ENCODE results near the gene SELENOP.
"Not testable (repeated sequence)": the region's sequence is repeated elsewhere in the genome, so short reads cannot be mapped to it uniquely, and the experiment has no call there.

Gene SELENOP

DNA sequence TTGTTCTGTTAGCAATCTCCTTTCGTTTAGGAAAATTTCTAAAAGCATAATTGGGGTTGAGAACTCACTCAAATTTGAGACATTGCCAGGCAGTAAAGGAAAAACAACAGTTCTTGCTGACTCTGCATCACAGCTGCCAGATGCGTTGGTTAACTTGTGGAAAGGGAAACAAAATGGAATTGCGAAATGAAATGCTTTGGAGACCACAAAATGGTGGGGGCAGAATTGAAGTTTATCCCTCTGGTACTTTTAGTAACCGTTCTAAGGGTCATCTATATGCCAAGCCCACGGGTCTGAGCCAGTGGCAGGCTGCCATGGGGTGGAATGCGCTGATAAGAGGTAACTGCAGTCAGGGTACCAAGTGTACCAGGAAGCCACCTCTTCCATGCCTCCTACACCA, 28.6 kb upstream of the SELENOP start:
- H3K4me3 Mint-ChIP-seq, result no peak overlapping the region
- DNase-seq (ENCODE audit: low spot score), result no peak

DNA sequence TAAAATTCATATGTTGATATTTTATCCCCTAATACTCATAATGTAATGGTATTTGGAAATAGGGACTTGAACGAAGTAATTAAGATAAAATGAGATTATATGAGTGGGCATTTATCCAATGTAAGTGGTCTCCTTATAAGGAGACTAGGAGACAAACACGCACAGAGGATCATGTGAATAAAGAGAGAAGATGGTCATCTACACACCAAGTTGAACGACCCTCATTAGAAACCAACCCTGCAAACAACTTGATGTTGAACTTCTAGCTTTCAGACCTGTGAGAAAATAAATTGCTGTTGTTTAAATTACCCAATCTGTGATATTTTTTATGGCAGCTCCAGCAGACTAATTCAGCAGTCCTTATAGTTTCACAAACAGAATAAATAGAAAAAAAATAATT, 27.5 kb upstream of the SELENOP start:
- Mint-ChIP-seq H3K27ac (no peak overlapping the region), H3K27me3 (ENCODE audit: low read depth) (peaks cover 5% of the 10 kb centered on the region), H3K36me3 (ENCODE audit: low read depth) (no peaks in the 10 kb centered on the region), H3K4me1 (ENCODE audit: low read depth) (no peaks in the 10 kb centered on the region), H3K9me3 (no peaks in the 10 kb centered on the region), H3K4me3 (no peak overlapping the region)
- DNase-seq (ENCODE audit: low spot score), result no peak

More for the DNA sequence above, 28.6 kb upstream of the SELENOP start:
- Mint-ChIP-seq H3K4me1 (ENCODE audit: low read depth) (no peaks in the 10 kb centered on the region), H3K36me3 (ENCODE audit: low read depth) (no peaks in the 10 kb centered on the region), H3K9me3 (no peaks in the 10 kb centered on the region), H3K27ac (no peak overlapping the region), H3K27me3 (ENCODE audit: low read depth) (peaks cover 5% of the 10 kb centered on the region)

DNA sequence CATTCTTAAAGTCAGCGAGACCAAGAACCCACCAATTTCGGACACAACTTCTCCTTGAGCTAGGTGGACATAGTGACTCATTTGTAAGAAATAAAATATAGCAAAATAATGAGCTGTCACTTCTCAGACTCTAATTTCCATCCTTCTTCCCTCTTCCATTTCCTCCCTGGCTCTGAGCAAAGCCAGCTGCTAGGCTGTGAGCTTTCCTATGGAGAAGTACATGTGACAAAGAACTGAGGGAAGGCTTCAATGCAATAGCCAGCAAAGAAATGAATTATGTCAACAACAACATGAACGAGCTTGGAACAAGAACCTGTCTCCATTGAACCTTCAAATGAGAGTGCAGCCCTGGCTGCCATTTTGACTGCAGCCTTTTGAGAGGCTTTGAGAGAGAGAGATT, 25.9 kb upstream of the SELENOP start:
- Mint-ChIP-seq H3K27me3 (ENCODE audit: low read depth) (peaks cover 5% of the 10 kb centered on the region), H3K9me3 (no peaks in the 10 kb centered on the region), H3K4me1 (ENCODE audit: low read depth) (no peaks in the 10 kb centered on the region), H3K36me3 (ENCODE audit: low read depth) (no peaks in the 10 kb centered on the region), H3K4me3 (no peak overlapping the region), H3K27ac (no peak overlapping the region)
- DNase-seq (ENCODE audit: low spot score), result no peak

DNA sequence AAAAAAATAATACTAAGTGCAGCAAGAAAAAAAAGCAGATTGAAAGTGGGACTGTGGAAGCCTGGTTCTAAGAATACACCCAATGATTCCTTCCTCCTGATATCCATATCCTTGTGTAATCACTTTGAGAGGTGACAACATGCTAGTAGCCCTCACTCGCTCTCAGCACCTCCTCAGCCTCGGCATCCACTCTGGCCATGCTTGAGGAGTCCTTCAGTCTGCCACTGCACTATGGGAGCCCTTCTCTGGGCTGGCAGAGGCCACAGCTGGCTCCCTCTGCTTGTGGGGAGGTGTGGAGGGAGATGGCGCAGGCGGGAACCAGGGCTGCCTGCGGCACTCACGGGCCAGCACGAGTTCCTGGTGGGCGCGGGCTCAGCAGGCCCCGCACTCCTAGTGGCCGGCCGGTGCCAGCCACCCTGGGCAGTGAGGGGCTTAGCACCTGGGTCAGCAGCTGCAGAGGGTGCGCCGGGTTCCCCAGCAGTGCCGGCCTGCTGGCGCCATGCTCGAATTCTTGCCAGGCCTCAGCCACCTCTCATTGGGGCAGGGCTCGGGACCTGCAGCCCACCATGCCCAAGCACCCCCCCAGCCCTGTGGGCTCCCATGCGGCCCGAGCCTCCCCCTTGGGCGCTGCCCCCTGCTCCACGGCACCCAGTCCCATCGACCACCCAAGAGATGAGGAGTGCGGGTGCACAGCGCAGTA, 24.5 kb upstream of the SELENOP start:
- no peaks in the 10 kb centered on the region for H3K9me3 Mint-ChIP-seq
- H3K27me3 Mint-ChIP-seq (ENCODE audit: low read depth), result peaks cover 5% of the 10 kb centered on the region

DNA sequence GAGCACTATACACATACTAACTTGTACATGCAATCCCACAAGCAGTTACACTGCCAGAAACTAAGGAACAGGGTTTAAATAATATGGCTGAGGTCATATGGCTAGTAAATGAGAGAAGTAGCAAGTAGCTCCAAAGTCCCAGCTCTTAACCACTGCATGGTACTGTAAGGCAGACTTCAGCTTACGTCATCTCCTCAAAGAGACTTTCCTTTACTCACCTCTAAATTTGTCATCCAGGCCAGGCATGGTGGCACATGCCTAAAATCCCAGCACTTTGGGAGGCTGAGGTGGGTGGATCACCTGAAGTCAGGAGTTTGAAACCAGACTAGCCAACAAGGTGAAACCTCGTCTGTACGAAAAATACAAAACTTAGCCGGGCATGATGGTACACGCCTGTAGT, 20.4 kb upstream of the SELENOP start:
- no peak overlapping the region for H3K27ac Mint-ChIP-seq
- no peaks in the 10 kb centered on the region for H3K36me3 Mint-ChIP-seq (ENCODE audit: low read depth)
- peaks cover 4% of the 10 kb centered on the region for H3K27me3 Mint-ChIP-seq (ENCODE audit: low read depth)
- no peak overlapping the region for H3K4me3 Mint-ChIP-seq
- H3K9me3 Mint-ChIP-seq, result no peaks in the 10 kb centered on the region
- no peaks in the 10 kb centered on the region for H3K4me1 Mint-ChIP-seq (ENCODE audit: low read depth)
- DNase-seq (ENCODE audit: low spot score), result no peak

More for the DNA sequence above, 24.5 kb upstream of the SELENOP start:
- no peaks in the 10 kb centered on the region for H3K36me3 Mint-ChIP-seq (ENCODE audit: low read depth)
- no peak overlapping the region for H3K4me3 Mint-ChIP-seq
- no peak for DNase-seq (ENCODE audit: low spot score)
- H3K27ac Mint-ChIP-seq, result no peak overlapping the region
- H3K4me1 Mint-ChIP-seq (ENCODE audit: low read depth), result no peaks in the 10 kb centered on the region

DNA sequence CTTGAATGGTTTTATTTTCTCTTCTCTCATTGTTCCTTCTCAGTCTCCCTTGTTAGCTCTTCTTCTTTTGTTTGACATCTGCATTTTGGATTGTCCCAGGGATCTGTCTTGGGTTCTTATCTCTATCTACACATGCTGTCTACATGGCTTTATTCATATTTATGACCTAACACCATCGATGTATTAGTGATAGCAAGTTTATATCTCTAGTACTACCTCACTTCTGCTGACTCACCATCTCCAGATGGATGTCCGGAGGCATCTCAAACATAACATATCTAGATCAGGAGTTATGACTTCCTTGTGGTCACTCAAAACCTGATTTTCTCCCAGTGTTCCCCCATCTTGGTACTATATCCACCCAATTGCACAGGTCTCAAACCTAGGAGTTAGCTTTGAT, 19.2 kb upstream of the SELENOP start:
- no peaks in the 10 kb centered on the region for H3K9me3 Mint-ChIP-seq
- H3K4me3 Mint-ChIP-seq, result no peak overlapping the region
- peaks cover 4% of the 10 kb centered on the region for H3K27me3 Mint-ChIP-seq (ENCODE audit: low read depth)
- H3K36me3 Mint-ChIP-seq (ENCODE audit: low read depth), result no peaks in the 10 kb centered on the region
- H3K4me1 Mint-ChIP-seq (ENCODE audit: low read depth), result no peaks in the 10 kb centered on the region
- no peak overlapping the region for H3K27ac Mint-ChIP-seq
- no peak for DNase-seq (ENCODE audit: low spot score)

DNA sequence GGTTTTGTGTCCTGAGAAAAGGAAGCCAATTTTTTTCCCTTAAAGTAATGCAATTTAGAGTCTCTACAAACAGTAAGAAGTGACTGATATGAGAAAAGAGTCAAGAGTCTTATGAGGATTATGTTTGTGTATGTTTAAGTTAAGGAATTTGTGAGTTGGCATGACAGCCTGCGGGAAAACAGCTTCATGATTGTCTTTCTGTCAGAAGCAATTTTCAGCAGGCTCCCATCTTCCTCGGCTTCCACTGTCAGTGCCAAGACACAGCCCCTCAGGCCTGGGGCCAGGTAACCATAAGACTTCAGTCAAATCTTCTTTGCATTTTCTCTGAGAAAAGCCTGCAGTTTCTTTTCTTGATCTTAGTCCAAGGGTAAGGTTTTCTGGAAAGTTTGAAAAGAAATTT, 17.0 kb upstream of the SELENOP start:
- H3K27me3 Mint-ChIP-seq (ENCODE audit: low read depth), result peaks cover 4% of the 10 kb centered on the region
- no peaks in the 10 kb centered on the region for H3K36me3 Mint-ChIP-seq (ENCODE audit: low read depth)
- H3K9me3 Mint-ChIP-seq, result no peaks in the 10 kb centered on the region
- DNase-seq (ENCODE audit: low spot score), result no peak
- no peak overlapping the region for H3K4me3 Mint-ChIP-seq
- no peak overlapping the region for H3K27ac Mint-ChIP-seq
- no peaks in the 10 kb centered on the region for H3K4me1 Mint-ChIP-seq (ENCODE audit: low read depth)

DNA sequence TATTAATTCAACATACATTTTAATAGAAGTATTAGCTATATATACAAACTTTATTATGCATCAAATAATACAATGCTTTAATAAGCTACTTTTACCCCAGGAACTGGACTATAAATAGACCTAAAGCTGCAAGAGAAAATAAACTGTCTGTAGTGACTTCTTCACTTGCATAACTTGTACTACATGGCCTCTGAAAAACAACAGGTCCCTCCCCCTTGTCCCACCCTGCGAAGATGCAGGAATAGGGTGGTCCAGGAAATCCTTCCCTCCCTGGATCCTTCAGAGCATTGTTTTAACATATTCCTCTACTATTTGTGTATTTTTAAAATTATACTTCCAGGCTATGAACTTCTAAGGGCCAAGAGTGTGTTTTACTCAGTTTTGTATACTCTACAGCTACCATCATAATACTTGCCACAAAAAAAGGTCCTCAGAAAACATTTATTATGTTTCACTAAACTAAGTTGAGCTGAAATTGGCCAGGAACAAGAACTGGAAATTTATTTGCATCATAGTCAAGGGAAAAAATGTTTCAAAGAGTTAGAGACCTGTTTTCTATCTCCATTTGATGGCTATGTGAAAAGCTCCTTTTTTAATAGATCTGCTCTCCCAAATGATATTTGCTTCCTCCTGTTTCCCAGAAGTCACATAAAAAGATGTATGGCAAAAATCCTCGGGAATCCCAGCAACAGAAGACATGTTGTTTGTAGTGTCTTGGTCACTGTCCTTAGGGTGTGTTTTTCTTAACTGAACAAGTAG, 15.2 kb upstream of the SELENOP start:
- Mint-ChIP-seq H3K27me3 (ENCODE audit: low read depth) (peaks cover 6% of the 10 kb centered on the region), H3K27ac (no peak overlapping the region), H3K4me1 (ENCODE audit: low read depth) (no peaks in the 10 kb centered on the region), H3K4me3 (no peak overlapping the region), H3K9me3 (no peaks in the 10 kb centered on the region), H3K36me3 (ENCODE audit: low read depth) (no peaks in the 10 kb centered on the region)
- no peak for DNase-seq (ENCODE audit: low spot score)

DNA sequence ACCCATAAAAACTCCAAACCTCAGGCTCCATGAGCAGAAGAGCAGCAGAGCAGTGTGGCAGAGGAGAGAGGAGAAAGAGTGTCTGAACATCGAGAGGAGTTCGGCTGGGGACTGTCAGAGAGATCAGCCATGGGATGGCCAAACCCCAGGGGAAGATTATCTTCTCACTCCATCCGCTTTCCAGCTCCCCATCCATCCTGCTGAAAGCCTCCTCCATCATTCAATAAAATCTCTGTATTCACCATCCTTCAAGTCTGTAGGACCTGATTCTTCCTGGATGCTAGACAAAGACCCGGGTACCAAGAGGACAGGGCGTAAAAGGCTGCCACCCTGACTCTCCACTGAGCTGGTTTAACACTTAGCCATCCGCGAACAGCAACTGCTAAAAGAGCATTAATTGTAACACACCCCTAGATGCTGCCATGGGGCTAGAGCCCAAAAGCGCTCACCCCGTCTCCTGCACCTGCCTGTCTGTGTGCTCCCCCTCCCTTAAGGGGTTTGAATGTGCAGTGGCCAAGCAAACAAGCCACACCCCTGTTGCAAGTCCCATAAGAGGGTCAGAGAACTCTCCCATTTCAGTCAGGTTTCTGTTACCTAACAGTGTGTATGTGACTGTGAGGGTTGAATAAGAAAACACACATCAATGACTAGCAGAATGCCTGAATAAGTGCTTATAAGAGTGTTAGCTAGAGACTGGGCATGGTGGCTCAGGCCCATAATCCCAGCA, 13.9 kb upstream of the SELENOP start:
- H3K4me3 Mint-ChIP-seq, result no peak overlapping the region
- peaks cover 7% of the 10 kb centered on the region for H3K27me3 Mint-ChIP-seq (ENCODE audit: low read depth)
- H3K9me3 Mint-ChIP-seq, result no peaks in the 10 kb centered on the region
- H3K4me1 Mint-ChIP-seq (ENCODE audit: low read depth), result no peaks in the 10 kb centered on the region
- H3K27ac Mint-ChIP-seq, result no peak overlapping the region
- no peaks in the 10 kb centered on the region for H3K36me3 Mint-ChIP-seq (ENCODE audit: low read depth)
- no peak for DNase-seq (ENCODE audit: low spot score)

DNA sequence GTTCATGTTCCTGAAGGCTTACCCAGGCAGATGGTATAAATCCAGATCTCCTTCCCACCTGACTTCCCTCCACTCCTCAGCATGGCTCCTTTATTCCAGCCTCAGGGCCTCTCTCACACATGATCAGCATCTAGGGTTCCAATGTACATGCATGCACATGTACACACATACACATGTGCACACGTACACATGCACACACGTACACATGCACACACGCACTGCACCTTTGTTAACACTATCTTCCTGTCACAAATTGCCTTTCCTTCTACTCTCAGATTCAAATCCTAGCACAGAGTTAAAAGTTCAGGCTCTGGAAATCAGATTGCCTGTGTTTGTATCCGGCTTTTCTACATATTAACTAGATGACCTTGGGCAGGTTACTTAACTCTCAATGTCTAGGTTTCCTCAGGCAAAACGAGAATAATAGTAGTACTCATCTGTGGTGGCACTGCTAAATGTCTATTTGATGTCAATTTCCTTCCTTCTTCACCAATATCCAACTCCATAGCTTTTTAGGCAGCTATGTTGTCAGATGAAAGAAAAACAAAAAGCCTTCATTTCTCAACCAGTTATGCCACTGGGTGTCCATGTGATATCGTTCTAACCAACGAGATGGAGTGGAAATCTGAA, 12.8 kb upstream of the SELENOP start:
- peaks cover 7% of the 10 kb centered on the region for H3K27me3 Mint-ChIP-seq (ENCODE audit: low read depth)
- H3K4me1 Mint-ChIP-seq (ENCODE audit: low read depth), result no peaks in the 10 kb centered on the region
- H3K27ac Mint-ChIP-seq, result no peak overlapping the region
- H3K36me3 Mint-ChIP-seq (ENCODE audit: low read depth), result no peaks in the 10 kb centered on the region
- no peak overlapping the region for H3K4me3 Mint-ChIP-seq
- no peak for DNase-seq (ENCODE audit: low spot score)
- no peaks in the 10 kb centered on the region for H3K9me3 Mint-ChIP-seq

DNA sequence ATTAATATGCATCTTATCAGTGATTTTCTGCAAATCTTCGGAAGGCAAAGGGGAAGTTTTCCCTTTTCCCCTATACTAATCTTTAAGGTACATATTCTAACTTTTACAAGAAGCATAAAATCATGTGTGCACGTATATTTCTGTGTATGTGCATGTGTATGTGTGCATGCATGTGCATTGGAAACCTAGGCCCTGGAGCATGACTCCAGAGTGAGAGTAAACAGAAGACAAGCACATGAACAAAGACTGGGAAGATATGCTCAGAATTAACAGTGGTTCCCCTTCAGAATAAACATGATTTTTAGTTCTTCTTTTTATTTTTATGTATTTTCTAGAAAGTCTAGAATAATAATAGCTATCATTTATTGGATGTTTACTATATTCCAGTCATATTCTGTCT, 10.9 kb upstream of the SELENOP start:
- DNase-seq (ENCODE audit: low spot score), result no peak
- H3K27ac Mint-ChIP-seq, result no peak overlapping the region
- H3K4me3 Mint-ChIP-seq, result no peak overlapping the region
- no peaks in the 10 kb centered on the region for H3K36me3 Mint-ChIP-seq (ENCODE audit: low read depth)
- H3K9me3 Mint-ChIP-seq, result no peaks in the 10 kb centered on the region
- H3K4me1 Mint-ChIP-seq (ENCODE audit: low read depth), result no peaks in the 10 kb centered on the region
- H3K27me3 Mint-ChIP-seq (ENCODE audit: low read depth), result peaks cover 6% of the 10 kb centered on the region

DNA sequence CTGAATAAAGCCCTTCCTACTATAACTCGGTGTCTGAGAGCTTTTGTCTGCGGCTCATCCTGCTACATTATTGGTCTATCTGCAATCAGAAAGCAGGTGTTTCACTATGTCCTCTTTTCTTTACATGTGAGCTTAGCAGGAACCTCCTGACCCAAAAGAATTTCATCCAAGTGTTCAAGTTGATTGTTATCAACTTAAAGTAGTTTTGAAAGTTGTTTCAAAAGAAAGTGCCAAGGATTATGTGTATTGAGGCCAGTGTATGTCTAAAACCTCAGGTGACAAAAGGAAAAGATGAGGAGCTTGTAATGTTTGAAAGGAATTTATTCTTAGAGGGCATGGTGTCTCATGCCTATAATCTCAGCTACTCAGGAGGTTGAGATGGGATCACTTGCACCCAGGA, 8.1 kb upstream of the SELENOP start:
- no peaks in the 10 kb centered on the region for H3K4me1 Mint-ChIP-seq (ENCODE audit: low read depth)
- DNase-seq (ENCODE audit: low spot score), result no peak
- H3K27me3 Mint-ChIP-seq (ENCODE audit: low read depth), result peaks cover 3% of the 10 kb centered on the region
- H3K27ac Mint-ChIP-seq, result no peak overlapping the region
- no peaks in the 10 kb centered on the region for H3K36me3 Mint-ChIP-seq (ENCODE audit: low read depth)
- no peak overlapping the region for H3K4me3 Mint-ChIP-seq
- no peaks in the 10 kb centered on the region for H3K9me3 Mint-ChIP-seq

DNA sequence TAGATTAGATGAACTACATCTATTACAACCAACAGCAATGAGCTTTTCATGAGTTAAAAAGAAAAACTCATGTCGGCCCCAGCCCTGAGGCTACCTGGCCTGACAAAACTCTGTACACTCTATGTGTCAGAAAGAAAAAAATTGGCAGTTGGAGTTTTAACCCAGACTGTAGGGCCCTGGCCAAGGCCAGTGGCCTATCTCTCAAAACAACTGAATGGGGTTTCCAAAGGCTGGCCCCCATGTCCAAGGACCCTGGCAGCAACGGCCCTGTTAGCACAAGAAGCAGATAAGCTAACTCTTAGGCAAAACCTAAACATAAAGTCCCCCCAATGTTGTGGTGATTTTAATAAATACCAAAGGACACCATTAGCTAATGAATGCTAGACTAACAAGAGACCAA, 4.9 kb upstream of the SELENOP start:
- not testable (repeated sequence) for H3K4me1 Mint-ChIP-seq (ENCODE audit: low read depth); H3K9me3 Mint-ChIP-seq; H3K27ac Mint-ChIP-seq; DNase-seq (ENCODE audit: low spot score); H3K4me3 Mint-ChIP-seq; H3K27me3 Mint-ChIP-seq (ENCODE audit: low read depth); H3K36me3 Mint-ChIP-seq (ENCODE audit: low read depth)

DNA sequence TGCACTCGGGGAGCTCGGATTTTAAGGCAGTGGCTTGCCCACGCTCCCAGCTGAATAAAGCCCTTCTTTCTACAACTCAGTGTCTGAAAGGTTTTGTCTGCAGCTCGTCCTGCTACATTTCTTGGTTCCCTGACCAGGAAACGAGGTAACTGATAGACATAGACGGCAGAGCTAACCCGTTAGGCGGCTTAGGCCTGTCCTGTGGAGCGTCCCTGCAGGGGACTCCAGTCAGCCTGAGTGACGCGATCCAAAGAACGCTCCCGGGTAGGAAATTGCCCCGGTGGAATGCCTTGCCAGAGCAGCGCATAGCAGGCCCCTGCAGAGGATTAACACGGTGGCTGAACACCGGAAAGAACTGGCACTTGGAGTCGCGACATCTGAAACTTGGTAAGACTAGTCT, 1.8 kb upstream of the SELENOP start:
- no peaks in the 10 kb centered on the region for H3K27me3 Mint-ChIP-seq (ENCODE audit: low read depth)
- H3K27ac Mint-ChIP-seq, result no peak overlapping the region
- no peaks in the 10 kb centered on the region for H3K4me1 Mint-ChIP-seq (ENCODE audit: low read depth)
- no peaks in the 10 kb centered on the region for H3K9me3 Mint-ChIP-seq
- DNase-seq (ENCODE audit: low spot score), result no peak
- no peak overlapping the region for H3K4me3 Mint-ChIP-seq
- H3K36me3 Mint-ChIP-seq (ENCODE audit: low read depth), result no peaks in the 10 kb centered on the region
